ENCODE results near the gene SP9. TPM values are rescaled to one million over a fixed set of nuclear protein-coding genes. Genes with fewer than 3 reads are reported as not detected.

The SP9 gene
- total and polyA plus RNA-seq, 9 of the 15 experiments (the other 6 are each of a cell fraction or from before 2014, with no cell fraction given) = 0.04 to 0.23 (median 0.11) TPM; not detected in 3

DNA sequence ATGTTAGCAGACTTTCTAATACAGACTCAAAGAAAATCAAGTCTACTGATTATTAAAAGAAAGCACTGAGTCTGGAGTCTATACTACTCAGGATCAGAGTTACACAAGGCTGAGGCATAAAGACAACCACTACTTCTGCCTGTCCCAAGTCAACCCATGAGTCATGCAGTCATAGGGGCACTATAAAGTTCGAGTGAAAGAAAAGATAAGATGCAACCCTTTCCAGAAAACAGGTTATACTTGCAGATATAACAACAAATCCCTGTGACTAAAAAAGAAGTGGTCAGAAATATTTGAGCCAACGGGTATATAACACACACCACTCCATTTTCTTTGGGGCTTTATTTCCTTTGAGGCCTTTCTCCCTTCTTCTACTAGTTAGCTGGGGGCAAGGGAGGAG, 42.2 kb downstream of the SP9 start (continued):
- TF ChIP-seq, protein P1, sequence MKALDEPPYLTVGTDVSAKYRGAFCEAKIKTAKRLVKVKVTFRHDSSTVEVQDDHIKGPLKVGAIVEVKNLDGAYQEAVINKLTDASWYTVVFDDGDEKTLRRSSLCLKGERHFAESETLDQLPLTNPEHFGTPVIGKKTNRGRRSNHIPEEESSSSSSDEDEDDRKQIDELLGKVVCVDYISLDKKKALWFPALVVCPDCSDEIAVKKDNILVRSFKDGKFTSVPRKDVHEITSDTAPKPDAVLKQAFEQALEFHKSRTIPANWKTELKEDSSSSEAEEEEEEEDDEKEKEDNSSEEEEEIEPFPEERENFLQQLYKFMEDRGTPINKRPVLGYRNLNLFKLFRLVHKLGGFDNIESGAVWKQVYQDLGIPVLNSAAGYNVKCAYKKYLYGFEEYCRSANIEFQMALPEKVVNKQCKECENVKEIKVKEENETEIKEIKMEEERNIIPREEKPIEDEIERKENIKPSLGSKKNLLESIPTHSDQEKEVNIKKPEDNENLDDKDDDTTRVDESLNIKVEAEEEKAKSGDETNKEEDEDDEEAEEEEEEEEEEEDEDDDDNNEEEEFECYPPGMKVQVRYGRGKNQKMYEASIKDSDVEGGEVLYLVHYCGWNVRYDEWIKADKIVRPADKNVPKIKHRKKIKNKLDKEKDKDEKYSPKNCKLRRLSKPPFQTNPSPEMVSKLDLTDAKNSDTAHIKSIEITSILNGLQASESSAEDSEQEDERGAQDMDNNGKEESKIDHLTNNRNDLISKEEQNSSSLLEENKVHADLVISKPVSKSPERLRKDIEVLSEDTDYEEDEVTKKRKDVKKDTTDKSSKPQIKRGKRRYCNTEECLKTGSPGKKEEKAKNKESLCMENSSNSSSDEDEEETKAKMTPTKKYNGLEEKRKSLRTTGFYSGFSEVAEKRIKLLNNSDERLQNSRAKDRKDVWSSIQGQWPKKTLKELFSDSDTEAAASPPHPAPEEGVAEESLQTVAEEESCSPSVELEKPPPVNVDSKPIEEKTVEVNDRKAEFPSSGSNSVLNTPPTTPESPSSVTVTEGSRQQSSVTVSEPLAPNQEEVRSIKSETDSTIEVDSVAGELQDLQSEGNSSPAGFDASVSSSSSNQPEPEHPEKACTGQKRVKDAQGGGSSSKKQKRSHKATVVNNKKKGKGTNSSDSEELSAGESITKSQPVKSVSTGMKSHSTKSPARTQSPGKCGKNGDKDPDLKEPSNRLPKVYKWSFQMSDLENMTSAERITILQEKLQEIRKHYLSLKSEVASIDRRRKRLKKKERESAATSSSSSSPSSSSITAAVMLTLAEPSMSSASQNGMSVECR (CRISPR knock-in tag; IDR thresholded peaks at IDR 0.05) = no peak
- TF ChIP-seq BCOR (IDR thresholded peaks at IDR 0.05) (no peak), EHMT2 (IDR thresholded peaks at IDR 0.05) (no peak), TOE1 (IDR thresholded peaks at IDR 0.05; ENCODE audit: borderline replicate concordance) (no peak), TOE1 (CRISPR knock-in tag; IDR thresholded peaks at IDR 0.05; ENCODE audit: borderline replicate concordance, low read depth) (no peak), JUN (IDR thresholded peaks at IDR 0.05; ENCODE audit: borderline replicate concordance, low read depth, low read length) (0 out of 2 replicates have a peak, but pooled peaks have one; percentile 33), JUN (CRISPR knock-in tag; IDR thresholded peaks at IDR 0.05; ENCODE audit: borderline replicate concordance) (no peak), ATF2 (CRISPR knock-in tag; IDR thresholded peaks at IDR 0.05) (no peak), PHB (CRISPR knock-in tag; IDR thresholded peaks at IDR 0.05) (no peak), ZNF717 (CRISPR knock-in tag; IDR thresholded peaks at IDR 0.05) (no peak), HDGF (IDR thresholded peaks at IDR 0.05) (no peak), NBN (IDR thresholded peaks at IDR 0.05; ENCODE audit: low read depth) (no peak)
- TF ChIP-seq, protein P2, sequence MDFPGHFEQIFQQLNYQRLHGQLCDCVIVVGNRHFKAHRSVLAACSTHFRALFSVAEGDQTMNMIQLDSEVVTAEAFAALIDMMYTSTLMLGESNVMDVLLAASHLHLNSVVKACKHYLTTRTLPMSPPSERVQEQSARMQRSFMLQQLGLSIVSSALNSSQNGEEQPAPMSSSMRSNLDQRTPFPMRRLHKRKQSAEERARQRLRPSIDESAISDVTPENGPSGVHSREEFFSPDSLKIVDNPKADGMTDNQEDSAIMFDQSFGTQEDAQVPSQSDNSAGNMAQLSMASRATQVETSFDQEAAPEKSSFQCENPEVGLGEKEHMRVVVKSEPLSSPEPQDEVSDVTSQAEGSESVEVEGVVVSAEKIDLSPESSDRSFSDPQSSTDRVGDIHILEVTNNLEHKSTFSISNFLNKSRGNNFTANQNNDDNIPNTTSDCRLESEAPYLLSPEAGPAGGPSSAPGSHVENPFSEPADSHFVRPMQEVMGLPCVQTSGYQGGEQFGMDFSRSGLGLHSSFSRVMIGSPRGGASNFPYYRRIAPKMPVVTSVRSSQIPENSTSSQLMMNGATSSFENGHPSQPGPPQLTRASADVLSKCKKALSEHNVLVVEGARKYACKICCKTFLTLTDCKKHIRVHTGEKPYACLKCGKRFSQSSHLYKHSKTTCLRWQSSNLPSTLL (IDR thresholded peaks at IDR 0.05) = no peak
